SK-N-SH (cell line): ENCODE measurements around the gene FMN1.

Experiments used
- CTCF ChIP-seq: fragments of 200-600 bp; sonication (generic); IDR thresholded peaks from 2 replicates; pipeline ENCODE4 v1.6.1; 2017; ENCODE audit warnings: antibody characterized with exemption, mild to moderate bottlenecking, moderate library complexity
- GABPA ChIP-seq: IDR thresholded peaks from 2 replicates; pipeline ENCODE4 v1.4.0; 2012; ENCODE audit warnings: low read depth, mild to moderate bottlenecking
- IRF3 ChIP-seq: fragments of 150-350 bp; IDR thresholded peaks from 2 replicates; pipeline ENCODE4 v1.6.1; 2016; ENCODE audit warnings: mild to moderate bottlenecking, low read depth, low read length
- POLR2AphosphoS5 ChIP-seq: IDR thresholded peaks from 2 replicates; pipeline ENCODE4 v1.6.1; 2012; ENCODE audit warnings: low read depth, low read length
- RFX5 ChIP-seq: IDR thresholded peaks from 2 replicates; pipeline ENCODE4 v1.6.1; 2012; ENCODE audit warnings: mild to moderate bottlenecking, improper control_type of control experiment, low read length

- TF ChIP-seq POLR2AphosphoS5: no peak
- TF ChIP-seq IRF3: no peak
- TF ChIP-seq CTCF: no peak
- TF ChIP-seq RFX5: no peak
- TF ChIP-seq GABPA: no peak
Observed at GRCh38 chr15:33157371-33158037, 37.0 kb downstream of the FMN1 start.
